Neural progenitor cell (in vitro differentiated cells): ENCODE results near the gene RFX8. TPM values are rescaled to one million over a fixed set of nuclear protein-coding genes. Genes with fewer than 3 reads are reported as not detected.

Experiments used
- DNase-seq: peaks from one replicate; pipeline ENCODE4 v3.0.0-alpha.2; 2016; ENCODE audit warnings: low spot score
- H2AFZ ChIP-seq: fragments of 200-600 bp; sonication (generic); replicated peaks from 2 replicates; pipeline ENCODE4 v1.6.1; 2016; ENCODE audit warnings: antibody characterized with exemption
- H3F3A ChIP-seq: fragments of 200-600 bp; sonication (generic); 2 replicates; pipeline ENCODE4 v1.6.1; 2016; ENCODE audit warnings: antibody characterized with exemption, low read depth
- H3K27ac ChIP-seq: fragments of 200-600 bp; sonication (generic); 2 replicates; pipeline ENCODE4 v1.5.1; 2016; ENCODE audit warnings: mild to moderate bottlenecking
- H3K27me3 ChIP-seq: fragments of 200-600 bp; sonication (generic); 2 replicates; pipeline ENCODE4 v1.6.1; 2016; ENCODE audit warnings: mild to moderate bottlenecking, moderate library complexity
- H3K36me3 ChIP-seq: fragments of 200-600 bp; sonication (generic); 2 replicates; pipeline ENCODE4 v1.5.1; 2016
- H3K4me1 ChIP-seq: fragments of 200-600 bp; sonication (generic); 2 replicates; pipeline ENCODE4 v1.6.1; 2016; ENCODE audit warnings: mixed run types
- H3K4me2 ChIP-seq: fragments of 200-600 bp; sonication (generic); 2 replicates; pipeline ENCODE4 v1.6.1; 2016
- H3K4me3 ChIP-seq: fragments of 200-600 bp; sonication (generic); 2 replicates; pipeline ENCODE4 v1.5.1; 2016
- H3K79me2 ChIP-seq: fragments of 200-600 bp; sonication (generic); 2 replicates; pipeline ENCODE4 v1.6.1; 2016; ENCODE audit warnings: low read depth
- H3K9ac ChIP-seq: fragments of 200-600 bp; sonication (generic); 2 replicates; pipeline ENCODE4 v1.6.1; 2016
- H3K9me3 ChIP-seq: fragments of 200-600 bp; sonication (generic); 2 replicates; pipeline ENCODE4 v1.5.1; 2016; ENCODE audit warnings: low read depth
- H4K20me1 ChIP-seq: fragments of 200-600 bp; sonication (generic); 2 replicates; pipeline ENCODE4 v1.6.1; 2016; ENCODE audit warnings: low read depth
- H3K27ac Mint-ChIP-seq: 3 replicates; pipeline ENCODE4 v1.8.0; 2021; ENCODE audit warnings: mixed read lengths
- H3K27me3 Mint-ChIP-seq: 2 replicates; pipeline ENCODE4 v1.8.0; 2022; ENCODE audit warnings: low read depth, mild to moderate bottlenecking, inconsistent platforms, moderate library complexity, mixed read lengths; ENCODE audit not compliant: insufficient read depth
- H3K36me3 Mint-ChIP-seq: 3 replicates; pipeline ENCODE4 v1.8.0; 2021; ENCODE audit warnings: mixed read lengths
- H3K4me1 Mint-ChIP-seq: 3 replicates; pipeline ENCODE4 v1.8.0; 2021; ENCODE audit warnings: mixed read lengths
- H3K4me3 Mint-ChIP-seq: 3 replicates; pipeline ENCODE4 v1.8.0; 2021; ENCODE audit warnings: mild to moderate bottlenecking, moderate library complexity, mixed read lengths
- H3K9me3 Mint-ChIP-seq: 3 replicates; pipeline ENCODE4 v1.8.0; 2020; ENCODE audit warnings: mixed read lengths
- EZH2 ChIP-seq: fragments of 200-600 bp; sonication (generic); IDR thresholded peaks from 2 replicates; pipeline ENCODE4 v1.6.1; 2017; ENCODE audit warnings: antibody characterized with exemption, mild to moderate bottlenecking, moderate library complexity
- EZH2phosphoT487 ChIP-seq: fragments of 200-600 bp; sonication (generic); IDR thresholded peaks from 2 replicates; pipeline ENCODE4 v1.6.1; 2017; ENCODE audit warnings: antibody characterized with exemption
- total RNA-seq: library from RNA; depleted of rRNA; stranded (reverse); fragments of >200 nt; gene quantifications from 2 replicates; pipeline ENCODE4 v1.2.3, GENCODE V29; 2015; ENCODE audit warnings: low replicate concordance
- TF ChIP-seq, protein P1 (sequence below): fragments of 200-600 bp; sonication (generic); IDR thresholded peaks from 2 replicates; pipeline ENCODE4 v1.5.1; 2017; ENCODE audit warnings: antibody characterized with exemption, mild to moderate bottlenecking

RFX8 gene
- total RNA-seq, 1 donor from 2014 or later = 0.37 TPM

DNA sequence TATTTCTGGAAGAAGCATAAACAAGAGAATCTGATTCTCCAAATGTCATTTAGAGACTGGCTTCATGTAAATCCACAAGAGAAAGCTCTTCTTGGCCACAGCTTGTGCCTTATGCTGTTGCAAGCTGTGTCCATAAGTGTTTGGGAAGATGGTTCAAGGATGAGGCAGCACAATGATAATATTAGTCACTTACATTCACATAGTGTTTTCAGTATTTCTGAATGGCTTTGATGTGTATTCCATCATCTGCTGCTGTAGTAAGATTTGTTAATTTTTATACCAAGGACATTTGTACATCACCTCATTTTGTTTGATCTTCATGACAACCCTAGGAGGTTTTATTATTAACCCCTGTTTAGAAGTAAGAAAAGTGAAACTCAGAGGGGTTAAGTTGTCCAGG lies 117.5 kb downstream of the RFX8 start:
- Histone ChIP-seq H3K4me3 (no peak overlapping the region), H3F3A (no peaks in the 10 kb centered on the region), H3K27me3 (no peaks in the 10 kb centered on the region), H3K79me2 (no peaks in the 10 kb centered on the region), H4K20me1 (no peaks in the 10 kb centered on the region), H3K27ac (no peak overlapping the region), H3K9me3 (no peaks in the 10 kb centered on the region), H3K36me3 (no peaks in the 10 kb centered on the region), H3K9ac (no peak overlapping the region), H3K4me1 (peaks cover 8% of the 10 kb centered on the region), H2AFZ (no peak overlapping the region), H3K4me2 (no peak overlapping the region)
- Mint-ChIP-seq H3K4me1 (peaks cover 7% of the 10 kb centered on the region), H3K4me3 (no peak overlapping the region), H3K27ac (no peak overlapping the region), H3K9me3 (no peaks in the 10 kb centered on the region), H3K36me3 (no peaks in the 10 kb centered on the region), H3K27me3 (peaks cover 7% of the 10 kb centered on the region)
- TF ChIP-seq EZH2phosphoT487 (no peak), EZH2 (no peak)
- TF ChIP-seq, protein P1, sequence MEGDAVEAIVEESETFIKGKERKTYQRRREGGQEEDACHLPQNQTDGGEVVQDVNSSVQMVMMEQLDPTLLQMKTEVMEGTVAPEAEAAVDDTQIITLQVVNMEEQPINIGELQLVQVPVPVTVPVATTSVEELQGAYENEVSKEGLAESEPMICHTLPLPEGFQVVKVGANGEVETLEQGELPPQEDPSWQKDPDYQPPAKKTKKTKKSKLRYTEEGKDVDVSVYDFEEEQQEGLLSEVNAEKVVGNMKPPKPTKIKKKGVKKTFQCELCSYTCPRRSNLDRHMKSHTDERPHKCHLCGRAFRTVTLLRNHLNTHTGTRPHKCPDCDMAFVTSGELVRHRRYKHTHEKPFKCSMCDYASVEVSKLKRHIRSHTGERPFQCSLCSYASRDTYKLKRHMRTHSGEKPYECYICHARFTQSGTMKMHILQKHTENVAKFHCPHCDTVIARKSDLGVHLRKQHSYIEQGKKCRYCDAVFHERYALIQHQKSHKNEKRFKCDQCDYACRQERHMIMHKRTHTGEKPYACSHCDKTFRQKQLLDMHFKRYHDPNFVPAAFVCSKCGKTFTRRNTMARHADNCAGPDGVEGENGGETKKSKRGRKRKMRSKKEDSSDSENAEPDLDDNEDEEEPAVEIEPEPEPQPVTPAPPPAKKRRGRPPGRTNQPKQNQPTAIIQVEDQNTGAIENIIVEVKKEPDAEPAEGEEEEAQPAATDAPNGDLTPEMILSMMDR = no peak
- no peak for DNase-seq

DNA sequence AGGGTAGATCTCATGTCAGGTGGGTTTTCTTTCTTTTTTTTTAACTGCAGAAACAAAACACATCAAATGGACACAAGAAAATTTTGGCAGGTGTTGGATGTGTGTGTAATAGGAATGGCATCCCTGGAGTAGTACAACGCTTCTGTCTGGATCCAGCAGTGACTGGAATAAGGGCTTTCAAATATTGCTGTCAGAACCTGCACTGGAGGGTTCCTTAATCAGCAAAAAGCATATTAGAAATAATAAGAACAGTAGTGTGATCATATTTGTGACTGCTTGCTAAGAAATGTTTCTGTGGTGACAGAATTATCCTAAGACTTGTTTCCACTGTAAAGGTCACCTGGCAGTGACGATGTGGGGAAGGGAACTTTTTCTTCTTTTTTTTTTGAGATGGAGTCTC lies 118.4 kb downstream of the RFX8 start:
- TF ChIP-seq EZH2 (no peak), EZH2phosphoT487 (no peak)
- TF ChIP-seq, protein P1 = no peak
- Histone ChIP-seq H3K27me3 (no peaks in the 10 kb centered on the region), H3K4me1 (no peaks in the 10 kb centered on the region), H2AFZ (no peak overlapping the region), H3K4me2 (no peak overlapping the region), H3K27ac (no peak overlapping the region), H3K36me3 (no peaks in the 10 kb centered on the region), H3K9ac (no peak overlapping the region), H3K79me2 (no peaks in the 10 kb centered on the region), H3F3A (no peaks in the 10 kb centered on the region), H4K20me1 (no peaks in the 10 kb centered on the region), H3K4me3 (no peak overlapping the region), H3K9me3 (no peaks in the 10 kb centered on the region)
- no peak for DNase-seq
- peaks cover 7% of the 10 kb centered on the region for H3K27me3 Mint-ChIP-seq
- no peak overlapping the region for H3K27ac Mint-ChIP-seq
- H3K9me3 Mint-ChIP-seq = no peaks in the 10 kb centered on the region
- H3K4me3 Mint-ChIP-seq = no peak overlapping the region
- H3K4me1 Mint-ChIP-seq = peaks cover 3% of the 10 kb centered on the region
- H3K36me3 Mint-ChIP-seq = no peaks in the 10 kb centered on the region

DNA sequence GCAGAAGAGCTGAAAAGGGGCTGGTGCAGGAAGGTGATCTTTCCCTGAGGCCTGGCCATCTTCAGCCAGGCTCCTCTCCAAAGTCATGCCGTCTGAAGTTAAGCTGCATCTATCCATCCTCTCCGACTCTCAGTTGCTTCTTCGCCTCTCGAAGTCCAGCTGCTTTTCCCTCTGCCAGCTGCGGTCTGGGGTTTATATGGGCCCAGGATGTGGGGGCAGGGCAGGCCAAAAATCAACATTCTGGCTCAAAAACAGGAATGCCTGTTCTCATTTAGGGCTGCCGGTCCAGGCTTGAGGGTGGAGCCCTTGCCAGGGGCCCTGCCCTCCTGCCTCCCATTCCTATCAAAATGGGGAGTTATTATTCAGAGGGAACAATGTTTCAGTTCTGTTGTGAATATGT lies 118.9 kb downstream of the RFX8 start:
- Histone ChIP-seq H3K36me3 (no peaks in the 10 kb centered on the region), H3K4me2 (no peak overlapping the region), H3K9ac (no peak overlapping the region), H3K27ac (no peak overlapping the region), H3K4me1 (no peaks in the 10 kb centered on the region), H3F3A (no peaks in the 10 kb centered on the region), H3K9me3 (no peaks in the 10 kb centered on the region), H2AFZ (no peak overlapping the region), H3K4me3 (no peak overlapping the region), H3K27me3 (no peaks in the 10 kb centered on the region), H3K79me2 (no peaks in the 10 kb centered on the region), H4K20me1 (no peaks in the 10 kb centered on the region)
- no peak for DNase-seq
- H3K4me3 Mint-ChIP-seq = no peak overlapping the region
- no peaks in the 10 kb centered on the region for H3K9me3 Mint-ChIP-seq
- TF ChIP-seq EZH2 (no peak), EZH2phosphoT487 (no peak)
- TF ChIP-seq, protein P1 = no peak
- H3K4me1 Mint-ChIP-seq = peaks cover 3% of the 10 kb centered on the region
- H3K27ac Mint-ChIP-seq = no peak overlapping the region
- peaks cover 5% of the 10 kb centered on the region for H3K27me3 Mint-ChIP-seq
- no peaks in the 10 kb centered on the region for H3K36me3 Mint-ChIP-seq
